HG03159 (cell line): ENCODE results near the gene CCRL2.

ENCODE experiments used
- ATAC-seq: cut with Tn5 transposase; IDR thresholded peaks from one replicate; pipeline ENCODE4 v1.9.1; 2021; ENCODE audit warnings: mild to moderate bottlenecking, moderate library complexity; ENCODE audit not compliant: unreplicated experiment

Gene CCRL2

GRCh38 chr3:46455231-46456115 is 48.4 kb downstream of the CCRL2 start:
- ATAC-seq = no peak

- no peak for ATAC-seq
Measured at GRCh38 chr3:46456118-46456517, 49.1 kb downstream of the CCRL2 start.
